Sciatic nerve (tissue), 2 donors: ENCODE results near the gene TTLL8. TPM values are rescaled to one million over a fixed set of nuclear protein-coding genes. Genes with fewer than 3 reads are reported as not detected.

ENCODE experiments used
- ATAC-seq: fragments of 200-7000 bp; cut with Tn5 transposase; one replicate; pipeline ENCODE4 v1.9.1; 2020; ENCODE audit warnings: mild to moderate bottlenecking, moderate library complexity
- DNase-seq: peaks from one replicate; pipeline ENCODE4 v3.0.0-alpha.2; 2020; ENCODE audit warnings: low spot score
- intact Hi-C: fragments of 100-400 bp; cut with DNase I; formaldehyde crosslinking; loops from one replicate; pipeline ENCODE4 v1.14.2; 2022
- total RNA-seq: library from RNA; stranded (reverse); fragmentation: NEBNext Ultra II Directional; extraction: Animal tissue kit (Norgen Biotek cat#: 25700); gene quantifications from one replicate; pipeline ENCODE4 v1.2.1, GENCODE V29; 2021
- donor health status: DM: no; HTN: no; CAD: no.
- donor health status: DM: no; HTN: no; CAD: no.

Gene TTLL8
- total RNA-seq, 1 donor from 2014 or later = not detected

- ATAC-seq (no peak), DNase-seq (peak; percentile 49)
- intact Hi-C loops = loop anchor here (10.0 kb wide), 1 partner anchor 53 kb away; no protein-coding TSS in a partner anchor
Observed at GRCh38 chr22:49977578-49977977, 80.5 kb downstream of the TTLL8 start.

GRCh38 chr22:49976439-49977175 lies 81.5 kb downstream of the TTLL8 start:
- DNase-seq (peak; percentile 35), ATAC-seq (no peak)
- intact Hi-C loops = loop anchor here (10.0 kb wide), 1 partner anchor 52 kb away; no protein-coding TSS in a partner anchor

GRCh38 chr22:49975543-49976389 lies 82.3 kb downstream of the TTLL8 start:
- peak; percentile 54 for DNase-seq
- intact Hi-C loops = loop anchor here (10.0 kb wide), 1 partner anchor 51 kb away; no protein-coding TSS in a partner anchor
- no peak for ATAC-seq

- ATAC-seq = no peak
- intact Hi-C loops = loop anchor here (10.0 kb wide), 1 partner anchor 48 kb away; no protein-coding TSS in a partner anchor
Observed at GRCh38 chr22:49973018-49973961, 84.8 kb downstream of the TTLL8 start.

GRCh38 chr22:49972163-49973017 lies 85.7 kb downstream of the TTLL8 start:
- DNase-seq = peak; percentile 67
- intact Hi-C loops = loop anchor here (10.0 kb wide), 1 partner anchor 48 kb away; no protein-coding TSS in a partner anchor
- ATAC-seq = no peak

More at GRCh38 chr22:49973018-49973961, 84.8 kb downstream of the TTLL8 start:
- DNase-seq = no peak

GRCh38 chr22:49971232-49972162 lies 86.6 kb downstream of the TTLL8 start:
- ATAC-seq (peak; percentile 67), DNase-seq (peak; percentile 88)
- intact Hi-C loops = loop anchor here (10.0 kb wide), 1 partner anchor 47 kb away; no protein-coding TSS in a partner anchor

GRCh38 chr22:49970528-49971231 lies 87.4 kb downstream of the TTLL8 start:
- DNase-seq (peak; percentile 94), ATAC-seq (peak; percentile 87)
- intact Hi-C loops = loop anchor here (10.0 kb wide), 1 partner anchor 46 kb away; no protein-coding TSS in a partner anchor

- DNase-seq = peak; percentile 59
- intact Hi-C loops = loop anchor here (10.0 kb wide), 1 partner anchor 45 kb away; no protein-coding TSS in a partner anchor
- no peak for ATAC-seq
Observed at GRCh38 chr22:49969751-49970527, 88.2 kb downstream of the TTLL8 start.

- intact Hi-C loops = no loop called here
- ATAC-seq (no peak), DNase-seq (peak; percentile 60)
Observed at GRCh38 chr22:49968831-49969661, 89.1 kb downstream of the TTLL8 start.

Other genes with a start within 250 kb of the TTLL8 start
- gene BRD1, start 230.4 kb downstream of the TTLL8 start, total RNA-seq = 37.7 TPM
- gene ZBED4, start 204.5 kb downstream of the TTLL8 start, total RNA-seq = 8.0 TPM
- gene ALG12, start 139.9 kb downstream of the TTLL8 start, total RNA-seq = 13.6 TPM
- gene CRELD2, start 139.7 kb downstream of the TTLL8 start, total RNA-seq = 35.8 TPM
- 62.2 TPM for gene PIM3, start 97.5 kb downstream of the TTLL8 start, total RNA-seq
- gene IL17REL, start 45.5 kb downstream of the TTLL8 start, total RNA-seq = not detected
- 0.45 TPM for gene MLC1, start 27.1 kb upstream of the TTLL8 start, total RNA-seq
- 1.6 TPM for gene MOV10L1, start 31.7 kb upstream of the TTLL8 start, total RNA-seq
- 0.76 TPM for gene PANX2, start 112.4 kb upstream of the TTLL8 start, total RNA-seq
- 22.8 TPM for gene TRABD, start 127.6 kb upstream of the TTLL8 start, total RNA-seq
- 22.6 TPM for gene SELENOO, start 142.7 kb upstream of the TTLL8 start, total RNA-seq
- gene TUBGCP6, start 186.7 kb upstream of the TTLL8 start, total RNA-seq = 47.6 TPM
- 32.4 TPM for gene HDAC10, start 193.0 kb upstream of the TTLL8 start, total RNA-seq
- 17.8 TPM for gene MAPK12, start 203.4 kb upstream of the TTLL8 start, total RNA-seq
- 20.4 TPM for gene MAPK11, start 212.1 kb upstream of the TTLL8 start, total RNA-seq
- 160 TPM for gene PLXNB2, start 249.3 kb upstream of the TTLL8 start, total RNA-seq